IMR-90 (cell line): ENCODE measurements around the gene ARMC9. TPM values are rescaled to one million over a fixed set of nuclear protein-coding genes. Genes with fewer than 3 reads are reported as not detected.

ENCODE experiments used
- ATAC-seq: fragments of 200-7000 bp; cut with Tn5 transposase; 2 replicates; pipeline ENCODE4 v1.9.1; 2020; ENCODE audit warnings: low read depth, mild to moderate bottlenecking, moderate library complexity
- BruUV-seq: library from RNA; stranded (reverse); fragments of 400-500 nt; replicated peaks from 2 replicates; lab custom pipeline; 2021; lab: Mats Ljungman, UMichigan
- CTCF ChIA-PET: fragments of 300-600 bp; formaldehyde crosslinking; extraction: SDS; loops from one replicate; lab custom pipeline; 2021; ENCODE audit warnings: antibody characterized with exemption; lab: Yijun Ruan, JAX
- POLR2A ChIA-PET: fragments of 300-600 bp; sonication (Branson Sonifier 250); formaldehyde crosslinking; loops from one replicate; lab custom pipeline; 2022; ENCODE audit warnings: antibody characterized with exemption; ENCODE audit not compliant: unreplicated experiment; lab: Charles Lee
- DNase-seq: peaks from one replicate; pipeline ENCODE4 v3.0.0; 2013
- H2AFZ ChIP-seq: replicated peaks from 2 replicates; pipeline ENCODE3; 2013; ENCODE audit warnings: low read length, mild to moderate bottlenecking; ENCODE audit not compliant: poor library complexity
- H2AK5ac ChIP-seq: 2 replicates; pipeline ENCODE4 v1.6.1; 2013; ENCODE audit warnings: low read depth, low read length, inconsistent platforms
- H2AK9ac ChIP-seq: replicated peaks from 2 replicates; pipeline ENCODE3; 2013; ENCODE audit warnings: mild to moderate bottlenecking, low read depth, low read length, moderate library complexity; ENCODE audit not compliant: poor library complexity
- H2BK120ac ChIP-seq: 2 replicates; pipeline ENCODE4 v1.6.1; 2013; ENCODE audit warnings: low read depth, low read length, inconsistent platforms
- H2BK15ac ChIP-seq: 3 replicates; pipeline ENCODE4 v1.6.1; 2013; ENCODE audit warnings: low read depth, low read length, inconsistent platforms
- H2BK20ac ChIP-seq: 2 replicates; pipeline ENCODE4 v1.6.1; 2013; ENCODE audit warnings: low read depth, mild to moderate bottlenecking, inconsistent platforms, low read length, moderate library complexity
- H2BK5ac ChIP-seq: 2 replicates; pipeline ENCODE4 v1.6.1; 2013; ENCODE audit warnings: mild to moderate bottlenecking, low read depth, low read length, inconsistent platforms; ENCODE audit not compliant: poor library complexity, severe bottlenecking
- H3K14ac ChIP-seq: replicated peaks from 2 replicates; pipeline ENCODE4 v1.6.1; 2013; ENCODE audit warnings: low read depth, low read length, inconsistent platforms
- H3K18ac ChIP-seq: 2 replicates; pipeline ENCODE4 v1.6.1; 2013; ENCODE audit warnings: low read depth, low read length, control low read depth
- H3K23ac ChIP-seq: 2 replicates; pipeline ENCODE4 v1.6.1; 2013; ENCODE audit warnings: low read depth, low read length, inconsistent platforms
- H3K27ac ChIP-seq: 2 replicates; pipeline ENCODE4 v1.5.1; 2013; ENCODE audit warnings: mild to moderate bottlenecking, control low read depth, low read length; ENCODE audit not compliant: insufficient read depth
- H3K27me3 ChIP-seq: 2 replicates; pipeline ENCODE4 v1.6.1; 2013; ENCODE audit warnings: low read length; ENCODE audit not compliant: control insufficient read depth, insufficient read depth
- H3K36me3 ChIP-seq: 2 replicates; pipeline ENCODE4 v1.6.1; 2013; ENCODE audit warnings: low read length, mixed read lengths; ENCODE audit not compliant: control insufficient read depth, insufficient read depth
- H3K4ac ChIP-seq: 2 replicates; pipeline ENCODE4 v1.6.1; 2013; ENCODE audit warnings: low read depth, low read length, inconsistent platforms
- H3K4me1 ChIP-seq: 2 replicates; pipeline ENCODE4 v1.6.1; 2013; ENCODE audit warnings: low read length, mixed read lengths; ENCODE audit not compliant: control insufficient read depth, insufficient read depth
- H3K4me2 ChIP-seq: 2 replicates; pipeline ENCODE4 v1.6.1; 2013; ENCODE audit warnings: low read depth, mild to moderate bottlenecking, control low read depth, low read length, moderate library complexity
- H3K4me3 ChIP-seq: 2 replicates; pipeline ENCODE4 v1.5.1; 2013; ENCODE audit warnings: low read depth, mild to moderate bottlenecking, control low read depth, low read length, moderate library complexity; ENCODE audit not compliant: insufficient read depth
- H3K56ac ChIP-seq: 2 replicates; pipeline ENCODE4 v1.6.1; 2013; ENCODE audit warnings: low read length, inconsistent platforms; ENCODE audit not compliant: insufficient read depth; ENCODE audit errors: extremely low read depth
- H3K79me1 ChIP-seq, 2 experiments: 2 replicates each; pipeline ENCODE4 v1.6.1; 2013; ENCODE audit warnings: low read length in 2 of 2, inconsistent platforms in 1 of 2, low read depth in 1 of 2
- H3K9ac ChIP-seq: 2 replicates; pipeline ENCODE4 v1.6.1; 2013; ENCODE audit warnings: low read depth, low read length, control low read depth
- H3K9me1 ChIP-seq: 2 replicates; pipeline ENCODE4 v1.6.1; 2013; ENCODE audit warnings: low read length, inconsistent platforms; ENCODE audit not compliant: insufficient read depth
- H3K9me3 ChIP-seq: 2 replicates; pipeline ENCODE4 v1.6.1; 2013; ENCODE audit warnings: low read length; ENCODE audit not compliant: control insufficient read depth, insufficient read depth
- H4K20me1 ChIP-seq: 2 replicates; pipeline ENCODE4 v1.6.1; 2013; ENCODE audit warnings: low read length, inconsistent platforms; ENCODE audit not compliant: insufficient read depth
- H4K5ac ChIP-seq: 2 replicates; pipeline ENCODE4 v1.6.1; 2013; ENCODE audit warnings: mild to moderate bottlenecking, low read depth, low read length, control low read depth
- H4K8ac ChIP-seq, 2 experiments: 2 replicates each; pipeline ENCODE4 v1.6.1; 2013; ENCODE audit warnings: low read depth in 2 of 2, low read length in 2 of 2, control low read depth in 1 of 2, inconsistent platforms in 1 of 2
- H4K91ac ChIP-seq: 2 replicates; pipeline ENCODE4 v1.6.1; 2013; ENCODE audit warnings: low read depth, low read length, inconsistent platforms; ENCODE audit not compliant: insufficient read depth
- BHLHE40 ChIP-seq: fragments of 150-350 bp; IDR thresholded peaks from 2 replicates; pipeline ENCODE4 v1.6.1; 2016; ENCODE audit warnings: mild to moderate bottlenecking, low read depth, low read length
- CEBPB ChIP-seq: IDR thresholded peaks from 2 replicates; pipeline ENCODE4 v1.6.1; 2012; ENCODE audit warnings: low read depth, low read length, improper control_type of control experiment
- CTCF ChIP-seq: conservative IDR thresholded peaks from 2 replicates; pipeline ENCODE4 v1.5.1; 2012; ENCODE audit warnings: mild to moderate bottlenecking, low read depth, low read length, improper control_type of control experiment
- ELK1 ChIP-seq: fragments of 150-350 bp; IDR thresholded peaks from 2 replicates; pipeline ENCODE4 v1.6.1; 2016; ENCODE audit warnings: low read depth, mild to moderate bottlenecking, low read length, moderate library complexity, borderline replicate concordance
- FOS ChIP-seq: fragments of 150-350 bp; IDR thresholded peaks from 2 replicates; pipeline ENCODE4 v1.6.1; 2016; ENCODE audit warnings: low read depth, low read length
- MAFK ChIP-seq: IDR thresholded peaks from 2 replicates; pipeline ENCODE4 v1.6.1; 2012; ENCODE audit warnings: low read depth, low read length, improper control_type of control experiment
- MAZ ChIP-seq: IDR thresholded peaks from 2 replicates; pipeline ENCODE4 v1.6.1; 2012; ENCODE audit warnings: low read depth, mild to moderate bottlenecking, low read length, improper control_type of control experiment, moderate library complexity, borderline replicate concordance
- MXI1 ChIP-seq: IDR thresholded peaks from 2 replicates; pipeline ENCODE4 v1.6.1; 2012; ENCODE audit warnings: low read depth, mild to moderate bottlenecking, low read length, moderate library complexity, borderline replicate concordance
- NFE2L2 ChIP-seq: fragments of 150-350 bp; IDR thresholded peaks from 2 replicates; pipeline ENCODE4 v1.6.1; 2016; ENCODE audit warnings: low read depth, mild to moderate bottlenecking, low read length
- POLR2A ChIP-seq: IDR thresholded peaks from 2 replicates; pipeline ENCODE4 v1.6.1; 2012; ENCODE audit warnings: mild to moderate bottlenecking, low read depth, low read length
- RAD21 ChIP-seq: IDR thresholded peaks from 2 replicates; pipeline ENCODE4 v1.6.1; 2012; ENCODE audit warnings: low read length, improper control_type of control experiment
- RCOR1 ChIP-seq: IDR thresholded peaks from 2 replicates; pipeline ENCODE4 v1.6.1; 2012; ENCODE audit warnings: mild to moderate bottlenecking, low read length, improper control_type of control experiment; ENCODE audit not compliant: insufficient replicate concordance
- RFX5 ChIP-seq: IDR thresholded peaks from 2 replicates; pipeline ENCODE4 v1.8.0; 2012; ENCODE audit warnings: low read depth, mild to moderate bottlenecking, low read length, moderate library complexity
- SMC3 ChIP-seq: fragments of 150-350 bp; IDR thresholded peaks from 2 replicates; pipeline ENCODE4 v1.6.1; 2016; ENCODE audit warnings: low read depth, mild to moderate bottlenecking, antibody characterized with exemption, low read length, moderate library complexity
- USF2 ChIP-seq: fragments of 150-350 bp; IDR thresholded peaks from 2 replicates; pipeline ENCODE4 v1.6.1; 2017; ENCODE audit warnings: mild to moderate bottlenecking, antibody characterized with exemption, low read length, low read depth
- WGBS, 2 experiments: methylation state at CpG; one replicate each; pipeline versions ENCODE4 v1.1.5 to v1.1.7; 2013; ENCODE audit warnings: missing lambda C conversion rate in 2 of 2; ENCODE audit not compliant: insufficient read length in 1 of 2; ENCODE audit errors: extremely low coverage in 2 of 2; 5-methylcytosine and 5-hydroxymethylcytosine counted together
- dilution Hi-C: fragments of 300-500 bp; cut with HindIII; formaldehyde crosslinking; loops from one replicate; pipeline ENCODE4 v1.14.3; 2018; ENCODE audit warnings: low sequenced_read_pairs; ENCODE audit not compliant: unreplicated experiment
- in situ Hi-C: fragments of 300-500 bp; cut with MboI; formaldehyde crosslinking; loops from 3 replicates; pipeline ENCODE4 v1.14.3; 2019; ENCODE audit warnings: low sequenced_read_pairs, inconsistent platforms, mixed read lengths
- intact Hi-C: fragments of 100-400 bp; cut with micrococcal nuclease; formaldehyde crosslinking; loops from 2 replicates; pipeline ENCODE4 v1.10.0; 2022
- polyA plus RNA-seq, 3 experiments: library from polyadenylated mRNA; depleted of rRNA; stranded (reverse); fragments of >200 nt; gene quantifications; 2 replicates each; pipeline ENCODE4 v1.2.3, GENCODE V29; 2012; ENCODE audit warnings: low replicate concordance in 1 of 3
- total RNA-seq: library from RNA; depleted of rRNA; stranded (reverse); fragments of >200 nt; gene quantifications from 2 replicates; pipeline ENCODE4 v1.2.3, GENCODE V29; 2012

The ARMC9 gene
- total and polyA plus RNA-seq, 2 of the 4 experiments (the other 2 are of a cell fraction), result 36.0 to 46.6 TPM

DNA sequence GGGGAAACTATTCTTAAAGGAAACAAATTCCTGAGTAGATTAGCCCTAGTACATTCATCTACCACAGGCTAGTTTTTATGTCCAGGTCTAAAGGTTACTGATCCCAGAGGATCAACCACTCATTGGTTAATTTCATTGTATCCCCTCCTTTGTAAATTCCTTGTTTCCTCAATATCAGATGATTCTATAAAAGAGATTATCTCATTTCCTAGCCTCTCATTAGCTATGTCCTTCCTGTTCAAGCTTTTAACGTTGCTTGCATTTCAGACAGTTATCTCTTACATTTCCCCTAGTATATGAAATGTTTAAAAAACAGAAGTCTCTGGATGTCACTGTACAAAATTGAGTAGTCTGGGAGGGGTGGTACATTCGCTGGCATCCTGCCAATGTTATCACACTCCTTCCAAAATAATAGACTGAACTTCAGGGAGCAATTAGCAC, 24.2 kb upstream of the ARMC9 start:
- Histone ChIP-seq H2BK15ac (no peak overlapping the region), H3K4ac (no peak overlapping the region), H3K56ac (no peak overlapping the region), H3K4me1 (peaks cover 4% of the 10 kb centered on the region), H2BK120ac (no peak overlapping the region), H4K5ac (no peak overlapping the region), H2BK5ac (no peak overlapping the region), H3K23ac (no peak overlapping the region), H3K9me3 (no peaks in the 10 kb centered on the region), H3K4me2 (no peak overlapping the region), H2AK9ac (no peak overlapping the region), H3K79me1 (peaks cover 2 to 13% of the 10 kb centered on the region in 2 experiments; a peak in 2 of 4 replicates), H3K36me3 (peaks cover 15% of the 10 kb centered on the region), H3K14ac (no peak overlapping the region), H2AK5ac (no peak overlapping the region), H2BK20ac (no peak overlapping the region), H4K8ac (no peak overlapping the region), H4K91ac (no peak overlapping the region), H3K9me1 (peaks cover 4% of the 10 kb centered on the region), H3K9ac (no peak overlapping the region), H3K27me3 (no peaks in the 10 kb centered on the region), H3K27ac (no peak overlapping the region), H2AFZ (no peak overlapping the region), H4K20me1 (no peaks in the 10 kb centered on the region), H3K18ac (no peak overlapping the region), H3K4me3 (no peak overlapping the region)
- WGBS, 2 experiments, result no CpG with 5 or more reads among the region's 2 CpGs
- no peak for DNase-seq
- intact Hi-C loops (no loop called here), in situ Hi-C loops (no loop called here), dilution Hi-C loops (no loop called here)
- no TSS peak for BruUV-seq
- ChIA-PET CTCF (interaction anchor here (1.0 kb wide), 1 partner anchor 13 kb away, joined by 3 read pairs; no protein-coding TSS in a partner anchor), POLR2A (no interaction called here)
- no peak for TF ChIP-seq USF2
- no peak for TF ChIP-seq MAZ
- TF ChIP-seq RCOR1, result no peak
- TF ChIP-seq MXI1, result no peak
- TF ChIP-seq POLR2A, result no peak
- TF ChIP-seq RFX5, result no peak
- TF ChIP-seq MAFK, result no peak
- TF ChIP-seq RAD21, result no peak
- no peak for TF ChIP-seq SMC3
- no peak for TF ChIP-seq CTCF
- TF ChIP-seq CEBPB, result no peak
- TF ChIP-seq BHLHE40, result no peak
- no peak for TF ChIP-seq NFE2L2
- TF ChIP-seq FOS, result no peak
- TF ChIP-seq ELK1, result no peak
- no peak for ATAC-seq
